Retinal pigment epithelial cell (primary cell): ENCODE data around the gene CUX1.

Source experiments
- DNase-seq: peaks from one replicate; pipeline ENCODE4 v3.0.0-alpha.2; 2010; ENCODE audit warnings: low read depth
- H3K4me3 ChIP-seq: 2 replicates; pipeline ENCODE4 v1.5.1; 2011; ENCODE audit warnings: mild to moderate bottlenecking, low read length, control low read depth, moderate library complexity
- TF ChIP-seq, protein P1 (sequence below): conservative IDR thresholded peaks from 2 replicates; pipeline ENCODE4 v1.5.1; 2011; ENCODE audit warnings: low read depth, low read length, control low read depth, inconsistent platforms

The CUX1 gene

GRCh38 chr7:101947899-101948298, 130.5 kb downstream of the CUX1 start:
- H3K4me3 ChIP-seq, result no peak overlapping the region
- peak; percentile 81 for DNase-seq
- TF ChIP-seq, protein P1, sequence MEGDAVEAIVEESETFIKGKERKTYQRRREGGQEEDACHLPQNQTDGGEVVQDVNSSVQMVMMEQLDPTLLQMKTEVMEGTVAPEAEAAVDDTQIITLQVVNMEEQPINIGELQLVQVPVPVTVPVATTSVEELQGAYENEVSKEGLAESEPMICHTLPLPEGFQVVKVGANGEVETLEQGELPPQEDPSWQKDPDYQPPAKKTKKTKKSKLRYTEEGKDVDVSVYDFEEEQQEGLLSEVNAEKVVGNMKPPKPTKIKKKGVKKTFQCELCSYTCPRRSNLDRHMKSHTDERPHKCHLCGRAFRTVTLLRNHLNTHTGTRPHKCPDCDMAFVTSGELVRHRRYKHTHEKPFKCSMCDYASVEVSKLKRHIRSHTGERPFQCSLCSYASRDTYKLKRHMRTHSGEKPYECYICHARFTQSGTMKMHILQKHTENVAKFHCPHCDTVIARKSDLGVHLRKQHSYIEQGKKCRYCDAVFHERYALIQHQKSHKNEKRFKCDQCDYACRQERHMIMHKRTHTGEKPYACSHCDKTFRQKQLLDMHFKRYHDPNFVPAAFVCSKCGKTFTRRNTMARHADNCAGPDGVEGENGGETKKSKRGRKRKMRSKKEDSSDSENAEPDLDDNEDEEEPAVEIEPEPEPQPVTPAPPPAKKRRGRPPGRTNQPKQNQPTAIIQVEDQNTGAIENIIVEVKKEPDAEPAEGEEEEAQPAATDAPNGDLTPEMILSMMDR, result no peak

DNA sequence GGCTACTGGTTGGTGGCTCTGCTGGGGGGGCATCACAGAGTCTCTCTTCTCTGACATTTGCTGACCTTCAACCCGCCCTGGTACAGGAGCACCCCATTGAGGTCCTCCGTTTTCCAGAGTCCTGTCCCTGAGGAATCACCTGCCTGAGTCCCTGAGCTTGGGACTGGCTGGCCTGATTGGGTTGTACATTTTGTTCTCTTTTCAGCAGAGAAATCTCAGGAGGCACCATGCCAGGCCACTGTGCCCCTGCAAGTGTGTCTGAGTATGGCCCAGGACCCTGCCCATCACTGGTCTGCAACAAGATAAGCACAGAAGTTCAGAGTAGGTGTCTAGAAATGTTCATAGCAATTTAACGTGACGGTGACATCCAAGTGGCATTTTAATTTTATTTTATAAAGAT, 131.2 kb downstream of the CUX1 start:
- no peak overlapping the region for H3K4me3 ChIP-seq
- DNase-seq, result no peak
- TF ChIP-seq, protein P1, result no peak

GRCh38 chr7:101950450-101951119, 133.2 kb downstream of the CUX1 start:
- TF ChIP-seq, protein P1, result peak; percentile 41
- DNase-seq, result no peak
- no peak overlapping the region for H3K4me3 ChIP-seq

DNA sequence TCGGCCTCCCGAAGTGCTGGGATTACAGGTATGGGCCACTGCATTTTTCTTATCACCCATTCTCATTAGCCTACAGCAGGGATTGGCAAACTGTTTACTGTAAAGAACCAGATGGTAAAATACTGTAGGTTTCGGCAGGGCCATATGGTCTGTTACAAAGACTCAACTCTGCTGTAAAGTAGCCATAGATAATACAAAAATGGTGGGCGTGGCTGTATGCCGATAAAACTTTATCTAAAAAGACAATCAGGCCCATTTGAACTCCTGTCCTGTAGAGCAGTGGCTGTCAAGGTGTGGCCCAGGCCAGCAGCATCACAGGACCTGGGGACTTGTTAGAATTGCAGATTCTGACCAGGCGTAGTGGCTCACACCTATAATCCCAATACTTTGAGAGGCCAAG, 134.3 kb downstream of the CUX1 start:
- DNase-seq, result no peak
- TF ChIP-seq, protein P1, result no peak
- H3K4me3 ChIP-seq, result no peak overlapping the region

DNA sequence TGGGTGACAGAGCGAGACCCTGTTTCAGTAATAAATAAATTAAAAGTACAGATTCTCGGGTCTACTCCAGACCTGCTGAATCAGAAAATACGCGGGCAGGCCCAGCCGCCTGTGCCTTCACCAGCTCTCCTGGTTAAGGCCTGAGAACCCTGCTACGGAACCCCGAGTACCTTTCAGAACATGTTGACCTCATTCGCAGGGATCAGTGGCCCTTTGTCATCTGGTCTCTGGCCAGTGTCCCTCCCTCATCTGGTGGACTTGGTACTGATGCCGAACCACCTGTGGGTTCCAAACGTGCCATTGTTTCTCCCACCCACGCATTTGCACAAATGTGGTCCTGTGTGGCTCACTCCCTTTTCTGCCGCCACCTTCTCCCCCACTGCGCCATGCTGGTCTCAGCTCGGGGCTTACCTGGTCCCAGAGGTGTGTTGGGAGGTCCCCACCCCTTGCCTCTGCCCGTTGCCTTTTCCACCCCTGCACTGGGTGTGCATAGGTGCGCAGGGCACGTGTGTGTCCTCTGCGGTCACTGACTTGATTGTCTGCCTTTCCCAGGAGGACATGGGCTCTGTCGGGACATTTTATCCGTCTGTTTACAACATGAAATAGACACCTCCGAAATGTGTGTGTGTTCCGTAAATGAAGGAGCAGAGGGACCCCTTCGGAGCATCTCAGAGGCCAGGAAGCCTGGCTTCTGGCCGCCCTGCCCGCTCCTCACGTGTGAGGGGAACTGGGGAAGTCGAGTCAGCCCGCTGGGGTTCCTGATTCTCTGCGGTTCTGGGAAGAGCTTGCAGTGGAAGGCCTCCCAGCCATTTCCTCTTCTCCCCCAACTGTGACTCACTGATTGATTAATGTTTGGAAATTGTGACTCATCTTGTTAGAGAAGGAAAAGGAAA, 135.2 kb downstream of the CUX1 start:
- no peak for DNase-seq
- TF ChIP-seq, protein P1, result no peak
- no peak overlapping the region for H3K4me3 ChIP-seq

DNA sequence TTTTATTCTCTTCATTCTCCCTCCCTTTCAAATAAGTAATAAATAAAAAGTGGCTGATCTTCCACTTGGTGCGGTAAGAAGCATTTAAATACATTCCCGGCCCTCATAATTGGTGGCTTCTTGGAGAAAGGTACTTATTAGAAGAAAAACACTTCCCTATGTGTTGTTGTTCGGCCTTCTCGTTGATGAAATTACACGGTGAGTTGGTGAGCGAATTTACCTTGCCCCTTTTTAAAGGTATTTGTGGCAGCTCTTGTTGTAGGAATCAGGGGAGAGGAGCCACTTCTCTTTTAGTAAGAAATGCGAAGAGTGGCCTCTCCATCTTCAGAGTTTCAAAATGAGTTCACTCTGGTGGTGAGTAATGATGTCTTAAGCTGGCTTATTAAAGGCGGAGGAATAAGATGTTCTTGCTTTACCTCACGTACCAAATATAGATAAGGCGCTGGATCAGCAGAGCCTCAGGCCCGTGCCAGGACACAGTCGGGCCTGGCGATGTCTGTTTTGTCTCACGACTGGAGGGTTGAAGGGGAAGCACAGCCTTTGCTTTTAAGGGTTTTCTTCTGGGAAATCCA, 135.9 kb downstream of the CUX1 start:
- DNase-seq, result peak; percentile 65
- TF ChIP-seq, protein P1, result no peak
- no peak overlapping the region for H3K4me3 ChIP-seq
